Effector CD8-positive, alpha-beta T cell (primary cell): Measurements from ENCODE around the gene CCS.
"Not testable (repeated sequence)": the region's sequence is repeated elsewhere in the genome, so short reads cannot be mapped to it uniquely, and the experiment has no call there.

Experiments used
- DNase-seq: peaks from one replicate; lab custom pipeline; 2025; lab: John Stamatoyannopoulos, UW

CCS gene

DNA sequence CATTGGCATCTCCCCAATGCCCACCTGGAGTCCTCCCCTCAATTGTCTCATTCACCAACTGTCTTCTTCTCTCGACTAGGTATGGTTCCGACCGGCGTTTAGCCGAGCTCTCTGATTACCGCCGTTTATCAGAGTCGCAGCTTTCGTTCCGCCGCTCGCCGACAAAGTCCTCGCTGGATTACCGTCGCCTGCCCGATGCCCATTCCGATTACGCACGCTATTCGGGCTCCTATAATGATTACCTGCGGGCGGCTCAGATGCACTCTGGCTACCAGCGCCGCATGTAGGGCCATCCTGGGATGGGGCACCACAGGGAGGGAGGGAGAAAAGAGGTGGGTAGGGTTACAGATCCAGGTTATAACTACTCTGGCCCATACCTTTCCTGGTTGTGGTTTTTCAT is 33.4 kb downstream of the CCS start:
- DNase-seq: no peak

DNA sequence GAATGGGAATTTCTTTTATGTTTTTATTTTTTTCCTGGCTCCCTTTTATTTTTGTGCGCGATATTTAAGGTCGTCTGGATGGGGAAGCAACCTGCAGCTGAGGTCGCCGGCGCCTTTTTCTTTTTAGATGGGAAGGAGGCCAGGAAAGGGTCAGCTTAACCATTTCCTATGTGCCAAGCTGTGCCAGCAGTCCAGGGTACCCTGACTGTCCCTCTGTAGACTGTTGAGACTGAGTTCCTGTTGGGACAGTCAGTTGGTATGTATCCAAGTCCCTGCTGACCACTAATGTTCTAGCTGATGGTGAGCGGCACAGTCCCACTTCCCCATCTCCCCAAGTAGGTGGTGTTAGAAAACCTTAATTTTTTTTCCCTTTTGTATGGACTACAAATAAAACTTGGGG is 33.9 kb downstream of the CCS start:
- DNase-seq: no peak

GRCh38 chr11:66628061-66628603 is 35.1 kb downstream of the CCS start:
- DNase-seq: no peak

GRCh38 chr11:66629356-66629755 is 36.4 kb downstream of the CCS start:
- DNase-seq: no peak

GRCh38 chr11:66631883-66632282 is 38.9 kb downstream of the CCS start:
- no peak for DNase-seq

- DNase-seq: no peak
These were observed 40.0 kb downstream of the CCS start for GRCh38 chr11:66632952-66633351.

GRCh38 chr11:66636411-66636810 is 43.4 kb downstream of the CCS start:
- no peak for DNase-seq

- DNase-seq: no peak
These were observed 44.7 kb downstream of the CCS start for GRCh38 chr11:66637557-66638176.

- DNase-seq: peak; percentile 95
These were observed 45.4 kb downstream of the CCS start, which contains the start of gene RBM4 for GRCh38 chr11:66638177-66639065. RBM4 (plus strand) TSS chr11:66638703; CDS start chr11:66639712, 1,009 bp downstream.

GRCh38 chr11:66639066-66639813 is 46.3 kb downstream of the CCS start:
- no peak for DNase-seq

GRCh38 chr11:66639814-66640340 is 46.9 kb downstream of the CCS start:
- not testable (repeated sequence) for DNase-seq

DNA sequence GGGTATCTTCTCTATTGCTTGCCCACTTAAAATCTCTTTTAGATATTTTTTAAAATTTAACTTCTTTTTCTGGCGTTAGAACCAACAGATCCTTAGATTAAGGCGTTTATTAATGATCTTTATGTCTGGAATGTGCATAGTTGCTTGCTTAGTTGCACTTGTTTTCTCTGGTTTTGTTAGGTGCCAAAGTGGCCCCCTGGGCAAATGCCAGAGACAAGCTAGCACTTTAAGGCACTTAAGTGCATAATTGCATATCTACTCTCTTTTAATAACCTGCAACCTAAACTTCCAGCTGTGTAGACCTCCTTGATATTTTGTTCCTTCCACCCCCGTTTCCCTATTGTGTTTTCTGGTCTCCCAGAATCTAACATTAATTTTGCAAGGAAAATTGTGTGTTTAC is 48.8 kb downstream of the CCS start:
- DNase-seq: no peak

- no peak for DNase-seq
These were observed 50.9 kb downstream of the CCS start for GRCh38 chr11:66643745-66644437.

DNA sequence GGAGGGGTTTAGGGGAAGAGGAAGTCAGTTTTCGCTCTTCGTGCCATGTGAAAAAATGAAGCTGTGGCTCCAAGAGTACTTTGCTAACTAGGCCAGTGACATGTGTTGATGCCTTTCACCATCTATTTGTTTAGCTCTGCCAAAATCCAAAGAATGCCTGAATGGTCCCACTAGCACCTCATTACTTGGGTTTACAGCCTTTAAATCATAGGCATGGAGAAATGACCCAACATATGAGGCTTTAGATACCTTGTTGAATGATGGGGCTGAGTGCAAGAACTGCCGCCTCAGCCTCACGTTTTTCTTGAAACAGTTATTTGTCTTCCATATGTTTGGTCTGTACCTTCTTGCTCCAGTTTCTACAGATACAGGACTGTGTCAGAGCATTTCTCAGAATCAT is 53.8 kb downstream of the CCS start:
- no peak for DNase-seq

DNA sequence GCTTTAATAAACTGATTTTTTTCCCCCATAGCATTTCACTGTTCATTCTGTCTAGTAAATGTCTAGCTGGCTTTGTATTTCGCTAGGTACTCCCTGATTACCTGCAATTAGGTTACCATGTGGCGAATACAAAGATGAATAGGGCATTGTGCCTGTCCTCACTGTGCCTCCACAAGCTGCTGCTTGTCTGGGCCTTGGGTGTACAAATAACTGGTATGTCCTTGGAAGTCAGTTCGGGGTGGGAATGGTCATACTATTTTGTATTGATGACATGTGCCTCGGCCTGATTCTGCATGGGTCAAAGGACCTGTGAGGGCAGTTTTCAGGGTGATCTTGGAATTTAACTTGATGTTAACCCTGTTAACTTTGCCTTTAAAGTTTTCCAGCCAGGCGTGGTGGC is 56.9 kb downstream of the CCS start:
- DNase-seq: no peak

DNA sequence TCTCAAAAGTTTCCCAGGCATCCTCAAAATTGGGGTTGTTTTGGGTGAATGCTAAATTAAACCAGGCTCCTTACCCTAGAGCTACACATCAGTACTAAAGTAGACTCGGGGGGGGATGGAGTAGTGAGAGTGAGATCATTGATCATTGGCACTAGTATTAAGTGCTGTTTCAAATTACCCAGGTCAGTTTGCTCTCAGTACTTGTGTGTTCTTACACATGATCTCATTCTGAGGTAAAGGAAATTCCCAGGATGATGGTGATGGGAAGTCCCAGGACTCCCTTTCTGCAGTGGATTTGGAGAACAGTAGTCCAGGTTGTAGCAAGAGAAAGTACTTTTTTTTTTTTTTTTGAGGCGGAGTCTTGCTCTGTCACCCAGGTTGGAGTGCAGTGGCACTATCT is 58.0 kb downstream of the CCS start:
- no peak for DNase-seq

DNA sequence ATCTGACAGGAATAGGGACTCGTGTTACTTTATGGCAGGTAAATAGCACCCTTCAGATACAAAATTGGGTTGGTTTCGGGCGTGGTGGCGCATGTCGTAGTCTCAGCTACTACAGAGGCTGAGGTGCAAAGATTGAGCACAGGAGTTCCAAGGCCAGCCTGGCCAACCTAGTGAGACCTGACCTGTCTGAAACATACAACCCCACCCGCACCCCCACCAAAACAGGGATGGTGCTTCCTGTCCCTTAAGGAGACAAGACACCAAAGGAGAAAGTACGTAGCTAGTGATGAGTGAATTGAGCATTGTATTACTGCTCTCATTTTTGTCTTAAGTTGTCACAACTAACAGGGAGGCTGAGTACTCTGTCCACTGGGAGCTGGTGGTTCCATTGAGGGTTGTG is 59.7 kb downstream of the CCS start:
- DNase-seq: no peak

- DNase-seq: no peak
These were observed 60.1 kb downstream of the CCS start for GRCh38 chr11:66653123-66653522.
